ENCODE results near the gene FAM180A. TPM values are rescaled to one million over a fixed set of nuclear protein-coding genes. Genes with fewer than 3 reads are reported as not detected.

The FAM180A gene
- total RNA-seq, 1 donor from 2014 or later = 0.24 TPM

- Mint-ChIP-seq H3K36me3 (ENCODE audit: unreplicated experiment) (no peaks in the 10 kb centered on the region), H3K4me3 (ENCODE audit: unreplicated experiment) (no peak overlapping the region), H3K4me1 (ENCODE audit: unreplicated experiment) (peaks cover 5% of the 10 kb centered on the region), H3K27ac (ENCODE audit: unreplicated experiment) (no peak overlapping the region), H3K9me3 (ENCODE audit: unreplicated experiment) (peaks cover 5% of the 10 kb centered on the region), H3K27me3 (ENCODE audit: unreplicated experiment) (peaks cover 14% of the 10 kb centered on the region)
- no peak for DNase-seq (ENCODE audit: extremely low spot score, unreplicated experiment)
- TF ChIP-seq CTCF (IDR thresholded peaks at IDR 0.05) = no peak
Observed at GRCh38 chr7:135792363-135792668, 43.7 kb upstream of the FAM180A start.

GRCh38 chr7:135791543-135792362 is 43.1 kb upstream of the FAM180A start:
- H3K4me3 Mint-ChIP-seq (ENCODE audit: unreplicated experiment) = no peak overlapping the region
- peaks cover 5% of the 10 kb centered on the region for H3K4me1 Mint-ChIP-seq (ENCODE audit: unreplicated experiment)
- TF ChIP-seq CTCF (IDR thresholded peaks at IDR 0.05) = no peak
- peaks cover 19% of the 10 kb centered on the region for H3K27me3 Mint-ChIP-seq (ENCODE audit: unreplicated experiment)
- H3K9me3 Mint-ChIP-seq (ENCODE audit: unreplicated experiment) = peaks cover 5% of the 10 kb centered on the region
- H3K27ac Mint-ChIP-seq (ENCODE audit: unreplicated experiment) = no peak overlapping the region
- DNase-seq (ENCODE audit: extremely low spot score, unreplicated experiment) = no peak
- H3K36me3 Mint-ChIP-seq (ENCODE audit: unreplicated experiment) = no peaks in the 10 kb centered on the region

DNA sequence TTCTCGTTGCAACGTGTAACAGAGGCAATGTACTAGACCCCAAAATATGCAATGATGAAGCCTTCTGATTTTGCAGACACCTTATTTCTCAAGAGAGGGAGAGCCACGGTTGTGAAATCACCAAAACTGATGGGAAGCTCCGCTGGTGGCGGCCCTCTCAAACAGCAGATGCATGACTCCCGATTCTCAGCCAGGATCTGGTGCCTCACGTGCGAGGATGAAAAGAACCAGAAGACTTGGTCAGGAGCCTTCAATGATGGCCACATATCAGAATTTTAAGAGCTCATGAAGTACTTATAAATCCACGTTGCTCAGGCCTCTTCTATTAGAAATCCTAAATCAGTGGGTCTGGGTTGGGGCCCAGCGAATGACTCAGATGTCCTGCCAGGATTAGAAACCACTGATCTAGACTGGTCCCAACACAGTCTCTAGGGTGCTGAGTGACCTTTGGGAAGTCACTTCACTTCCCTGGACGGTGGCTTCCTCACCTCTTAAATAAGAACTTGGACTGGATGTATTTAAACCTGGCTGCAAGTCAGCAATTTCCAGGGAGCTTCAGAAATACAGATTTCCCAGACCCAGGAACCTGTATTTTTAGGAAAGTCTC is 41.9 kb upstream of the FAM180A start:
- H3K4me1 Mint-ChIP-seq (ENCODE audit: unreplicated experiment) = peaks cover 5% of the 10 kb centered on the region
- H3K27ac Mint-ChIP-seq (ENCODE audit: unreplicated experiment) = no peak overlapping the region
- peaks cover 5% of the 10 kb centered on the region for H3K9me3 Mint-ChIP-seq (ENCODE audit: unreplicated experiment)
- no peak for DNase-seq (ENCODE audit: extremely low spot score, unreplicated experiment)
- H3K27me3 Mint-ChIP-seq (ENCODE audit: unreplicated experiment) = peaks cover 25% of the 10 kb centered on the region
- H3K36me3 Mint-ChIP-seq (ENCODE audit: unreplicated experiment) = no peaks in the 10 kb centered on the region
- no peak overlapping the region for H3K4me3 Mint-ChIP-seq (ENCODE audit: unreplicated experiment)
- TF ChIP-seq CTCF (IDR thresholded peaks at IDR 0.05) = no peak

GRCh38 chr7:135789956-135790355 is 41.3 kb upstream of the FAM180A start:
- Mint-ChIP-seq H3K27ac (ENCODE audit: unreplicated experiment) (no peak overlapping the region), H3K27me3 (ENCODE audit: unreplicated experiment) (peaks cover 30% of the 10 kb centered on the region), H3K9me3 (ENCODE audit: unreplicated experiment) (peaks cover 5% of the 10 kb centered on the region), H3K4me3 (ENCODE audit: unreplicated experiment) (no peak overlapping the region), H3K4me1 (ENCODE audit: unreplicated experiment) (peaks cover 5% of the 10 kb centered on the region), H3K36me3 (ENCODE audit: unreplicated experiment) (no peaks in the 10 kb centered on the region)
- no peak for TF ChIP-seq CTCF (IDR thresholded peaks at IDR 0.05)
- DNase-seq (ENCODE audit: extremely low spot score, unreplicated experiment) = no peak

DNA sequence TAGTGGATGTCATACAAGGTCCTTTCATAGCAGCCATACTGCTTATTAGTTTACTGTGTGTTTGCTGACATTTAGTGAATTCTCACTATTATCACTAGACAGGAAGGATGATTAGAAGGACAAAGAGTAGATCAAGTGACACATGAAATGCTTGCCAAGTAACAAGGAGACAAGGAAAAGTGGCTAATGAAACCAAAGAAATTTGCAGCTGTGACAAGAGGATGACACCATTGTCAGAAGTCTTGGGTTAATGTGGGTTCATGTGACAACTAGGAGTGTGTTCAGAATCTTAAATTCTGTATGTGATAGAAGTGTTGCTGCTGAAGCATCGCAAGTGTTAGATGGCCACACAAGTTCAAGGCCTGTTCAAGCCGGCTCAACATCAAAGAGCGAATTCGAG is 40.8 kb upstream of the FAM180A start:
- H3K9me3 Mint-ChIP-seq (ENCODE audit: unreplicated experiment) = peaks cover 5% of the 10 kb centered on the region
- peaks cover 35% of the 10 kb centered on the region for H3K27me3 Mint-ChIP-seq (ENCODE audit: unreplicated experiment)
- no peak for TF ChIP-seq CTCF (IDR thresholded peaks at IDR 0.05)
- no peak overlapping the region for H3K27ac Mint-ChIP-seq (ENCODE audit: unreplicated experiment)
- H3K36me3 Mint-ChIP-seq (ENCODE audit: unreplicated experiment) = no peaks in the 10 kb centered on the region
- peaks cover 5% of the 10 kb centered on the region for H3K4me1 Mint-ChIP-seq (ENCODE audit: unreplicated experiment)
- DNase-seq (ENCODE audit: extremely low spot score, unreplicated experiment) = no peak
- H3K4me3 Mint-ChIP-seq (ENCODE audit: unreplicated experiment) = no peak overlapping the region

All from osteocyte (in vitro differentiated cells).